Stomach (tissue), 9 donors: ENCODE data around the gene CHD6. TPM values are rescaled to one million over a fixed set of nuclear protein-coding genes. Genes with fewer than 3 reads are reported as not detected.

ENCODE experiments used
- DNase-seq, 2 donors: peaks; one replicate each; pipeline versions ENCODE4 v3.0.0 to v3.0.0-alpha.2; 2013 to 2019
- H3K27ac ChIP-seq, 5 donors: fragments of 200-600 bp in 4 of 5; sonication (generic) in 4 of 5; one replicate each; pipeline ENCODE4 v1.5.1; 2013 to 2019; ENCODE audit warnings: mild to moderate bottlenecking in 1 of 5, moderate library complexity in 1 of 5
- H3K27me3 ChIP-seq, 3 donors: fragments of 200-600 bp; sonication (generic); one replicate each; pipeline ENCODE4 v1.5.1; 2017 to 2019; ENCODE audit warnings: mixed run types in 1 of 3
- H3K36me3 ChIP-seq, 4 donors: fragments of 200-600 bp; sonication (generic); 1 replicate in 3 of 4; 2 replicates in 1 of 4; pipeline ENCODE4 v1.5.1; 2016 to 2019
- H3K4me1 ChIP-seq, 4 donors: fragments of 200-600 bp; sonication (generic); one replicate each; pipeline ENCODE4 v1.5.1; 2016 to 2019
- H3K4me3 ChIP-seq, 4 donors: fragments of 200-600 bp; sonication (generic) in 3 of 4; one replicate each; pipeline ENCODE4 v1.5.1; 2016 to 2019; ENCODE audit warnings: mild to moderate bottlenecking in 1 of 4
- H3K9me3 ChIP-seq, 4 donors: fragments of 200-600 bp; sonication (generic); one replicate each; pipeline ENCODE4 v1.5.1; 2016 to 2019
- CTCF ChIP-seq, 7 experiments: fragments of 450-650 bp in 4 of 7; fragments of 200-600 bp in 3 of 7; sonication (generic) in 3 of 7; IDR thresholded peaks; one replicate each; pipeline ENCODE4 v1.5.1; 2016 to 2019; ENCODE audit warnings: antibody characterized with exemption in 7 of 7, control low read depth in 2 of 7, mild to moderate bottlenecking in 1 of 7
- EP300 ChIP-seq: sonication (generic); formaldehyde crosslinking; IDR thresholded peaks from one replicate; pipeline ENCODE4 v1.6.1; 2017; ENCODE audit warnings: antibody characterized with exemption
- POLR2A ChIP-seq, 4 donors: fragments of 450-650 bp; IDR thresholded peaks; one replicate each; pipeline ENCODE4 v1.6.1; 2016; ENCODE audit warnings: antibody characterized with exemption in 4 of 4, control low read depth in 2 of 4, mild to moderate bottlenecking in 1 of 4, moderate library complexity in 1 of 4
- POLR2AphosphoS5 ChIP-seq, 3 donors: sonication (generic); formaldehyde crosslinking; IDR thresholded peaks; one replicate each; pipeline ENCODE4 v1.6.1; 2016; ENCODE audit warnings: antibody characterized with exemption in 3 of 3
- WGBS, 5 donors: extraction: QIAGEN DNeasy Blood & Tissue Kit in 3 of 5; methylation state at CpG; one replicate each; pipeline versions ENCODE4 v1.1.5 to v1.1.7; 2013 to 2018; 5-methylcytosine and 5-hydroxymethylcytosine counted together
- intact Hi-C: fragments of 100-400 bp; cut with DNase I; formaldehyde crosslinking; loops from one replicate; pipeline ENCODE4 v1.15.1; 2023; ENCODE audit warnings: low total_unique reads
- polyA plus RNA-seq, 3 donors: library from polyadenylated mRNA; stranded (reverse); fragments of 200-250 nt; gene quantifications; one replicate each; pipeline ENCODE4 v1.2.3, GENCODE V29; 2013
- total RNA-seq, 5 donors: library from RNA; depleted of rRNA; stranded (reverse); fragments of >200 nt; gene quantifications; one replicate each; pipeline versions ENCODE4 v1.1.0 to v1.2.3, GENCODE V29; 2014 to 2016
- donor health status: healthy with polysubstance abuse.
- donor health status: Bipolar disorder and iron deficiency.
- donor health status: healthy.

Gene CHD6
- total and polyA plus RNA-seq, 8 donors = 4.4 to 84.6 (median 47.5) TPM

GRCh38 chr20:41580350-41580749 lies 37.8 kb downstream of the CHD6 start:
- no peak overlapping the region for H3K4me3 ChIP-seq
- no peak for TF ChIP-seq POLR2A (IDR thresholded peaks at IDR 0.05)
- peaks cover 0 to under 1% (median 0%) of the 10 kb centered on the region in 4 donors for H3K9me3 ChIP-seq
- intact Hi-C loops = no loop called here
- no peaks in the 10 kb centered on the region for H3K27me3 ChIP-seq
- H3K36me3 ChIP-seq = no peaks in the 10 kb centered on the region
- no peak for DNase-seq
- WGBS, 5 donors = 52 to 68% (median 62%) methylated on average over 2 of the region's 2 CpGs
- H3K27ac ChIP-seq = no peak overlapping the region
- H3K4me1 ChIP-seq = peaks cover 6 to 60% (median 42%) of the 10 kb centered on the region in 4 donors

- no peaks in the 10 kb centered on the region for H3K27me3 ChIP-seq
- H3K36me3 ChIP-seq = no peaks in the 10 kb centered on the region
- no peak overlapping the region for H3K4me3 ChIP-seq
- H3K27ac ChIP-seq = no peak overlapping the region
- peaks cover 0 to 9% (median 0%) of the 10 kb centered on the region in 4 donors for H3K9me3 ChIP-seq
- WGBS, 5 donors = 59 to 69% (median 62%) methylated on average over 6 of the region's 6 CpGs
- TF ChIP-seq POLR2A (IDR thresholded peaks at IDR 0.05) (no peak), CTCF (IDR thresholded peaks at IDR 0.05) (no peak), EP300 (no peak), POLR2AphosphoS5 (IDR thresholded peaks at IDR 0.05) (no peak)
- DNase-seq = peak in 1 of 2 donors; percentile 41
- peaks cover 6 to 81% (median 59%) of the 10 kb centered on the region in 4 donors for H3K4me1 ChIP-seq
- intact Hi-C loops = no loop called here
These were observed 40.8 kb downstream of the CHD6 start for GRCh38 chr20:41577129-41578009.

- Histone ChIP-seq H3K36me3 (no peaks in the 10 kb centered on the region), H3K27ac (no peak overlapping the region), H3K9me3 (peaks cover 0 to 9% (median 0%) of the 10 kb centered on the region in 4 donors), H3K4me1 (peaks cover 3 to 96% (median 64%) of the 10 kb centered on the region in 4 donors), H3K4me3 (no peak overlapping the region), H3K27me3 (no peaks in the 10 kb centered on the region)
- no peak for DNase-seq
- no peak for TF ChIP-seq CTCF (IDR thresholded peaks at IDR 0.05)
- TF ChIP-seq EP300 = no peak
- TF ChIP-seq POLR2AphosphoS5 (IDR thresholded peaks at IDR 0.05) = no peak
- TF ChIP-seq POLR2A (IDR thresholded peaks at IDR 0.05) = no peak
- WGBS, 5 donors = 95 to 100% (median 98%) methylated on average over 3 of the region's 3 CpGs
- intact Hi-C loops = no loop called here
These were observed 42.8 kb downstream of the CHD6 start for GRCh38 chr20:41575412-41575811.

GRCh38 chr20:41574802-41575389 lies 43.3 kb downstream of the CHD6 start:
- H3K4me1 ChIP-seq = peaks cover 0 to 96% (median 62%) of the 10 kb centered on the region in 4 donors

More at GRCh38 chr20:41574802-41575389, 43.3 kb downstream of the CHD6 start:
- Histone ChIP-seq H3K27me3 (no peaks in the 10 kb centered on the region), H3K9me3 (peaks cover 0 to 9% (median 0%) of the 10 kb centered on the region in 4 donors), H3K36me3 (no peaks in the 10 kb centered on the region), H3K27ac (no peak overlapping the region), H3K4me3 (no peak overlapping the region)
- DNase-seq = no peak
- intact Hi-C loops = no loop called here
- WGBS, 5 donors = 91 to 96% (median 93%) methylated on average over 7 of the region's 7 CpGs
- TF ChIP-seq EP300 = no peak
- no peak for TF ChIP-seq POLR2A (IDR thresholded peaks at IDR 0.05)
- TF ChIP-seq CTCF (IDR thresholded peaks at IDR 0.05) = no peak
- TF ChIP-seq POLR2AphosphoS5 (IDR thresholded peaks at IDR 0.05) = no peak
